Stomach (tissue), 4 donors: ENCODE results near the gene MPPE1.

Experiments
- CTCF ChIP-seq, 7 experiments: fragments of 450-650 bp in 4 of 7; fragments of 200-600 bp in 3 of 7; sonication (generic) in 3 of 7; IDR thresholded peaks; one replicate each; pipeline ENCODE4 v1.5.1; 2016 to 2019; ENCODE audit warnings: antibody characterized with exemption in 7 of 7, control low read depth in 2 of 7, mild to moderate bottlenecking in 1 of 7
- EP300 ChIP-seq: sonication (generic); formaldehyde crosslinking; IDR thresholded peaks from one replicate; pipeline ENCODE4 v1.6.1; 2017; ENCODE audit warnings: antibody characterized with exemption
- POLR2A ChIP-seq, 4 donors: fragments of 450-650 bp; IDR thresholded peaks; one replicate each; pipeline ENCODE4 v1.6.1; 2016; ENCODE audit warnings: antibody characterized with exemption in 4 of 4, control low read depth in 2 of 4, mild to moderate bottlenecking in 1 of 4, moderate library complexity in 1 of 4
- POLR2AphosphoS5 ChIP-seq, 3 donors: sonication (generic); formaldehyde crosslinking; IDR thresholded peaks; one replicate each; pipeline ENCODE4 v1.6.1; 2016; ENCODE audit warnings: antibody characterized with exemption in 3 of 3

DNA sequence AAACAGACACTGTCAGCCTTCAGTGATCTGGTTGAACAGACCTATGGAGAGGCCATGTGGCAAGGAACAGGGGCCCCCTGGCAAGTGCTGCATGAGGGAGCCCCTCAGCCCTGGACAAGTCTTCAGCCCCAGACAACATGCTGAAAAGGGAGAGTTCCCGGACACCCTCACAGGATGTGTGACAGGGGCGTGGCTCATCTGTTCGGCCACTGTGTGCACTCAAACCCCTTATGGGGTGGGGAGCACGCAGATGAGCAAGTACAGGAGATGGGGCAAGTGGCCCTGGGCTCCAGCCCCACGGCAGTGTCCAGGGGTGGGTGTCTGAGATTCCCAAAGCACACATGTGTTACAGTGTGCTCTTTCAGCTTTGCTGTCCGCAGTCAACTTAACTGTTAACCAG lies 35.4 kb upstream of the MPPE1 start:
- TF ChIP-seq CTCF (IDR thresholded peaks at IDR 0.05) (no peak), POLR2A (IDR thresholded peaks at IDR 0.05) (no peak), POLR2AphosphoS5 (IDR thresholded peaks at IDR 0.05) (no peak), EP300 (no peak)
